Activated naive CD8-positive, alpha-beta T cell treated with anti-CD3 and anti-CD28 coated beads, Interleukin-2, amount 50 U/mL, for 24 hours (primary cell): ENCODE measurements around the gene GPR35.

Experiments used
- ATAC-seq: fragments of 150-1000 bp; cut with Tn5 transposase; one replicate; pipeline ENCODE4 v1.10.0; 2021
- DNase-seq: peaks from one replicate; pipeline ENCODE4 v3.0.0; 2021
- H3K27ac Mint-ChIP-seq: one replicate; pipeline ENCODE4 v1.8.0; 2021; ENCODE audit warnings: mild to moderate bottlenecking, mixed read lengths
- H3K27me3 Mint-ChIP-seq: one replicate; pipeline ENCODE4 v1.8.0; 2021; ENCODE audit warnings: mixed read lengths
- H3K36me3 Mint-ChIP-seq: one replicate; pipeline ENCODE4 v1.8.0; 2021; ENCODE audit warnings: low read depth, mixed read lengths
- H3K4me1 Mint-ChIP-seq: one replicate; pipeline ENCODE4 v1.8.0; 2021; ENCODE audit warnings: mixed read lengths
- H3K4me3 Mint-ChIP-seq: one replicate; pipeline ENCODE4 v1.8.0; 2021; ENCODE audit warnings: mild to moderate bottlenecking, moderate library complexity, mixed read lengths
- H3K9me3 Mint-ChIP-seq: one replicate; pipeline ENCODE4 v1.8.0; 2021; ENCODE audit warnings: mixed read lengths

The GPR35 gene

DNA sequence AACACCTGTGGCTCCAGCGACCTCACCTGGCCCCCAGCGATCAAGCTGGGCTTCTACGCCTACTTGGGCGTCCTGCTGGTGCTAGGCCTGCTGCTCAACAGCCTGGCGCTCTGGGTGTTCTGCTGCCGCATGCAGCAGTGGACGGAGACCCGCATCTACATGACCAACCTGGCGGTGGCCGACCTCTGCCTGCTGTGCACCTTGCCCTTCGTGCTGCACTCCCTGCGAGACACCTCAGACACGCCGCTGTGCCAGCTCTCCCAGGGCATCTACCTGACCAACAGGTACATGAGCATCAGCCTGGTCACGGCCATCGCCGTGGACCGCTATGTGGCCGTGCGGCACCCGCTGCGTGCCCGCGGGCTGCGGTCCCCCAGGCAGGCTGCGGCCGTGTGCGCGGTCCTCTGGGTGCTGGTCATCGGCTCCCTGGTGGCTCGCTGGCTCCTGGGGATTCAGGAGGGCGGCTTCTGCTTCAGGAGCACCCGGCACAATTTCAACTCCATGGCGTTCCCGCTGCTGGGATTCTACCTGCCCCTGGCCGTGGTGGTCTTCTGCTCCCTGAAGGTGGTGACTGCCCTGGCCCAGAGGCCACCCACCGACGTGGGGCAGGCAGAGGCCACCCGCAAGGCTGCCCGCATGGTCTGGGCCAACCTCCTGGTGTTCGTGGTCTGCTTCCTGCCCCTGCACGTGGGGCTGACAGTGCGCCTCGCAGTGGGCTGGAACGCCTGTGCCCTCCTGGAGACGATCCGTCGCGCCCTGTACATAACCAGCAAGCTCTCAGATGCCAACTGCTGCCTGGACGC, 4.9 kb downstream of the GPR35 start:
- no peaks in the 10 kb centered on the region for H3K27me3 Mint-ChIP-seq
- H3K4me1 Mint-ChIP-seq, result peaks cover 18% of the 10 kb centered on the region
- H3K4me3 Mint-ChIP-seq, result no peak overlapping the region
- no peak for DNase-seq
- H3K36me3 Mint-ChIP-seq, result peaks cover 8% of the 10 kb centered on the region
- H3K27ac Mint-ChIP-seq, result no peak overlapping the region
- peaks cover 22% of the 10 kb centered on the region for H3K9me3 Mint-ChIP-seq
- no peak for ATAC-seq

DNA sequence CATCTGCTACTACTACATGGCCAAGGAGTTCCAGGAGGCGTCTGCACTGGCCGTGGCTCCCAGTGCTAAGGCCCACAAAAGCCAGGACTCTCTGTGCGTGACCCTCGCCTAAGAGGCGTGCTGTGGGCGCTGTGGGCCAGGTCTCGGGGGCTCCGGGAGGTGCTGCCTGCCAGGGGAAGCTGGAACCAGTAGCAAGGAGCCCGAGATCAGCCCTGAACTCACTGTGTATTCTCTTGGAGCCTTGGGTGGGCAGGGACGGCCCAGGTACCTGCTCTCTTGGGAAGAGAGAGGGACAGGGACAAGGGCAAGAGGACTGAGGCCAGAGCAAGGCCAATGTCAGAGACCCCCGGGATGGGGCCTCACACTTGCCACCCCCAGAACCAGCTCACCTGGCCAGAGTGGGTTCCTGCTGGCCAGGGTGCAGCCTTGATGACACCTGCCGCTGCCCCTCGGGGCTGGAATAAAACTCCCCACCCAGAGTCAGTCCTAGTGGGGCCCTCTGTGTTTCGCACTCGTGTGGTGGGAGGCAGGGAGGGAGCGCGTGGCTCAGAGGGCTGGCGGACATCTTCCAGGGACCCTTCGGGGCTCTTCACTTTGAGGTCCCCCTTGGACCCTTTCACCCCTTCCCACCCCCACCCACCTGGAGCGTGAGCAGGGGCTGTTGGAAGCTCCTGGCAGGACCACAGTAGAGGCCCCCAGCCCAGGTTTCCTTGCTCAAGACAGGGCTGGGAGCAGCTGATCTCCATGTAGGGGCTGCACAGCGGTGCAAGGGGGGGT, 5.7 kb downstream of the GPR35 start:
- DNase-seq (no peak), ATAC-seq (no peak)
- no peaks in the 10 kb centered on the region for H3K27me3 Mint-ChIP-seq

DNA sequence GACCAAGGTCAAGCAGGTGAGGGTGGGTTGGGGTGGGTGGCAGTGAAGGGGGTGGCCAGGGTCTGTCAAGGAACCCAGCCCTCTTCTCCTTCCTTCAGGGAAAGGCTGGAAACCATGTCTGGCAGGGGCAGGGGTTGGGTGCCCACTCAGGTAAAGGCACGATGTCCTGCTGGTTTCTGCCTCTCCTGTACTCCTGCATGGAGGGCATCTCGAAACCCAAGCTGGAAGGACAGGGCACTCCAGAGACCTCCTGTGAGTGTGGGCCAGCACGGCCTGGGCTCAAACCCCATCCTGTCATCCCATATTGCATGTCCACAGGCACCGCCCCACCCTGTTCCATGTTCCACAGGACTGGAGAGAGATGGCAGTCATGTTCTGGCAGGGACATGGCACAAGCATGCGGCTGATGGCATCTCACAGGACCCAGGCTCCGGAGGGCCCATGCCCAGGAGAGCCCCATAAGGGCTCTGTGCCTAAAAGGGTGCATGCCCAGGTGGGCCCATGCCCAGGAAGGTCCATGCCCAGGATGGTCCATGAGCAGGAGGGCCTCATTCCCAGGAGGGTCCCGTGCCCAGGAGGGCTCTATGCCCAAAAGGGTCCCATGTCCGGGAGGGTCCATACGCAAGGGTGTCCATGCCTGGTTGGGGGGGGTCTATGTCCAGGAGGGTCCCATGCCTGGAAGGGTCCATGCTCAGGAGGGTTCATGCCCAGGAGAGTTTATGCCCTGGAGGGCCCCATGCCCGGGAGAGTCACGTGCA, 6.4 kb downstream of the GPR35 start:
- no peak overlapping the region for H3K27ac Mint-ChIP-seq
- H3K9me3 Mint-ChIP-seq, result peaks cover 22% of the 10 kb centered on the region
- ATAC-seq (no peak), DNase-seq (no peak)
- H3K27me3 Mint-ChIP-seq, result no peaks in the 10 kb centered on the region
- no peak overlapping the region for H3K4me3 Mint-ChIP-seq
- peaks cover 9% of the 10 kb centered on the region for H3K4me1 Mint-ChIP-seq
- H3K36me3 Mint-ChIP-seq, result peaks cover 8% of the 10 kb centered on the region

More for the DNA sequence above, 5.7 kb downstream of the GPR35 start:
- Mint-ChIP-seq H3K36me3 (peaks cover 8% of the 10 kb centered on the region), H3K9me3 (peaks cover 22% of the 10 kb centered on the region), H3K27ac (no peak overlapping the region), H3K4me3 (no peak overlapping the region), H3K4me1 (peaks cover 14% of the 10 kb centered on the region)

- Mint-ChIP-seq H3K27ac (no peak overlapping the region), H3K4me3 (no peak overlapping the region), H3K4me1 (peaks cover 3% of the 10 kb centered on the region), H3K9me3 (peaks cover 22% of the 10 kb centered on the region), H3K36me3 (peaks cover 8% of the 10 kb centered on the region), H3K27me3 (no peaks in the 10 kb centered on the region)
- no peak for DNase-seq
- no peak for ATAC-seq
These were observed 7.0 kb downstream of the GPR35 start for GRCh38 chr2:240632306-240632721.

DNA sequence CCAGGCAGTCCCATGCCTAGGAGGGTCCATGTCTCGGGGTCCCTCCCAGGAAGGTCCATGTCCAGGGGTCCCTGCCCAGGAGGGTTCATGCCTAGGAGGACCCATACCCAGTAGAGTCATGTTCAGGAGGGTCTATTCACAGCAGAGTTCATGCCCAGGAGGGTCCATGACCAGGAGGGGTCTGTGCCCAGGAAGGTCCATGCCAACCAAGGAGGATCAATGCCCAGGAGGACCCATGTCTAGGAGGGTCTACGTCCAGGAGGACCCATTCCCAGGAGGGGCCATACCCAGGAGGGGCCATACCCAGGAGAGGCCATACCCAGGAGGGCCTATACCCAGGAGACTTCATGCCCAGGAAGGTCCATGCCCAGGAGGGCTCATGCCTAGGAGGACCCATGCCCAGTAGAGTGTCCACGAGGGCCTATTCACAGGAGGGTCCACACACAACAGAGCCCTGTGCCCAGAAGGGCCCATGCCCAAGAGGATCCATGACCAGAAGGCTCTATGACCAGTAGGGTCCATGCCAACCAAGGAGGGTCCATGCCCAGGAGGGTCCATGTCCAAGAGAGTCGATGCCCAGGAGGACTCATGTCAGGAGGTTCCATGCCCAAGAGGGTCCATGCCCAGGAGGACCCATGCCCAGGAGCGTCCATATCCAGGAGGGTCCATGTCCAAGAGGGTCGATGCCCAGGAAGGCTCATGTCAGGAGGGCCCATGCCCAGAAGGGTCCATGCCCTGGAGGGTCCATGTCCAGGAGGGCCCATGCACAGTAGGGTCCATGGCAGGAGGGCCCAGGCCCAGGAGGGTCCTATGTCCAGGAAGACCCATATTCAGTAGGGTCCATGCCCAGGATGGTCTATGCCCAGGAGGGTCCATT, 10.1 kb downstream of the GPR35 start:
- ATAC-seq, result no peak
- no peak for DNase-seq
- Mint-ChIP-seq H3K27ac (no peak overlapping the region), H3K27me3 (no peaks in the 10 kb centered on the region), H3K36me3 (peaks cover 8% of the 10 kb centered on the region), H3K4me1 (no peaks in the 10 kb centered on the region), H3K4me3 (no peak overlapping the region), H3K9me3 (peaks cover 22% of the 10 kb centered on the region)

DNA sequence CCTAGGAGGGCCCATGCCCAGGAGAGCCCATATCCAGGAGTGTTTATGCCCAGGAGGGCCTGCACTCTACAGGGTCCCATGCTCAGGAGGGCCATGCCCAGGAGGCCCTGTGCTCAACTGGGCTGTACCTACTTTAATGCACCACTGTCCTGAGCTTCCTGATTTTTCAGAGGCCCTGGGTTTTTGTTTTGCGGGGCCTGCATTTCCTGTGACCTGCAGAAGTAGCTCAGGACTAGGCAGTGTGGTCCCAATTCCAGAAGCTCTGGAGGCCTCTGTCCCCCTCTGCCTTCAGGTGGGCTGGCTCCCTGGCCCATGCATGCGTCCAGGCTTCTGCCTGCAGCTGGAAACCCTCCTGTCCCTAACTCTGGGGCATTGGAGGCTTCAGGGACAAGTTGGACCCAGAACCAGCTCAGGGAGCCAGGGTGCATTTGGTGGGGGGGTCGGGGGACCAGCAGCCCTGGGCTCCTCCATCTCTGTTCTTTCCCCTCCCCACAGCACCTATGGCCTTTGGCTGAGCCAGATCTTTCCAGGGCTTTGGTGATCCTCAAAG, 10.8 kb downstream of the GPR35 start:
- DNase-seq (no peak), ATAC-seq (no peak)
- Mint-ChIP-seq H3K4me1 (no peaks in the 10 kb centered on the region), H3K9me3 (peaks cover 22% of the 10 kb centered on the region), H3K27me3 (no peaks in the 10 kb centered on the region), H3K4me3 (no peak overlapping the region), H3K36me3 (peaks cover 8% of the 10 kb centered on the region), H3K27ac (no peak overlapping the region)

DNA sequence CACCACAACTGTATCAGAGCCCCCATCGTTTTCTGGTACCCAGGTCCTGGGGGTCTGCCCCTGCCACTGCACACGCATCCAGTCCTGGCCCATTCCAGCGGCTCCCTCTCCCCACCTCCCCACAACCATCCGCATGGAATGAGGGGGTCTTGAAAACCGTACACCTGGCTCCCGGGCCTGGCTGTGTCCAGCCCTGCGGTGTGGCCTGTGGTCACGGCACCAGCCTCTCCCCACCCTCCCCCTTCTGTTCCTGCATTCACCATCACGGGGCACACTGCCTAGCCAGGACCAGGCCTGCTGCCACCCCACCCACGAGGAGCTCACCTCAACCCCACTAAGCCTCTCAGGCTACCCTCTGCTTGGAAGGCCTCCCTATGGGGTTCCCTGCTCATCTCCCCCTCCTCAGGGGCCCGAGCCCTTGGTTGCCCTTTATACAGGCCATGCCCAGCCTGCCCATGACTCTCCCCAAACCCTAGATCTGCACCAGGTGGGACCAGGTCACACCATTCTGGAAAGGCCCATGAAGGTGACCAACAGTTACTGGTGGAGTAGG, 11.4 kb downstream of the GPR35 start:
- Mint-ChIP-seq H3K4me3 (no peak overlapping the region), H3K36me3 (peaks cover 8% of the 10 kb centered on the region), H3K27ac (no peak overlapping the region), H3K4me1 (no peaks in the 10 kb centered on the region), H3K9me3 (peaks cover 22% of the 10 kb centered on the region), H3K27me3 (no peaks in the 10 kb centered on the region)
- no peak for DNase-seq
- no peak for ATAC-seq

DNA sequence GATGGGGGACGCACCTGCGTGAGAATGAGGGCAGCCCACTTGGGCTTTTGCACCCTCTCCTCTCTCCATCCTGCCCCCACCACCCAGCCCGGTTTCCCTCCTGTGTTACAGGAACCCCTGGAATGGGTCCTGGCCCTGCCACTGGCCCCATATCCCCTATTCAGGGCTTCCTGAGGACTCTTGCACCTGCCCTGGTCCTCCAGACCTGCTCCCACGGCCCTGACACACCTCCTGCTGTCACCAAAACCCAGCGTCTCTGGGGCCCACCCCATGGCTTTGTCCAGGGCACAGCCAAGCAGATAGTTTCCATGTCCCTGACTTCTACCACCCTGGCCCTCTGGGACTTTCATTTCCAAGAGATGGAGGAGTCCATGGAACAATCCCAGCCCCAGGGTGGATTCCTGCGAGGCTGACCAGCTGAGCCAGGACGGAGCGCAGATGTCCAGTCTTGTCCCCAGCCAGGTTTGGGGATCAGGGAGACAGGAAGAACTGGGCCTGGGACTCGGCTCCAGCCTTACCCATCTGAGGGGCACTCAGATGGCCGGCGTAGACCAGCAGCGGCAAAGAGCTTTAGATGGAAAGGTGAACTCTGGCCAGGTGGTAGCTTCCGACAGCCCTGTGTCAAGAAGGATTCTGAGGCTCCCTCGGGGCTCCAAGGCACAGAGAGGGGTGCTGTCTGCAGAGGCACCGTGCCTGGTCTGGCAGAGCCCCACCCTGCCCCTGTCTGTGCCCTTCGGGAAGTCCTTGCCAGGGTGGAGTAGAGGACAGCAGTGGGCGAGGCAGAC, 12.0 kb downstream of the GPR35 start:
- H3K4me1 Mint-ChIP-seq, result no peaks in the 10 kb centered on the region
- DNase-seq (no peak), ATAC-seq (no peak)
- no peak overlapping the region for H3K4me3 Mint-ChIP-seq
- no peak overlapping the region for H3K27ac Mint-ChIP-seq
- H3K36me3 Mint-ChIP-seq, result peaks cover 8% of the 10 kb centered on the region
- peaks cover 22% of the 10 kb centered on the region for H3K9me3 Mint-ChIP-seq
- no peaks in the 10 kb centered on the region for H3K27me3 Mint-ChIP-seq

DNA sequence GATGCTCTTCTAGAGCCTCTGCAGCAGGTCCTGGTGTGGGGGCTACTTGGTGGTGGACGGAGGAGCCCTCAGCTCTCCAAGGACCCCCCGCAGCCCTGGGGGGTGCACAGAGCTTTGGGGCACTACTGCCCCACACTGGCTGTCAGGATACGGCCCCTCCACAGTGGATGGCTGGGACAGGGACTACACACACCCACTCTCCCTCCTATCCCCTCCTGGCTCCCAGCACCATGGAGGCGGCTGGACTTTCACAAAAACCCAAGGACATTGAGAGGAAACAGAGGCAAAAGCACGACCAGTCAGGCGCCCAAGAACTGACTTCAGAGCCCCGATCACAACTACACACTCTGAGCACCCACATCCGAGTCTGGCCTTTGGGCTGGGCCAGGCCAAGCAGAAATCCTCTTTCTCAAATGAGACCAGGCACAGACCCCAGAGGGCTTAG, 12.6 kb downstream of the GPR35 start:
- no peak for DNase-seq
- Mint-ChIP-seq H3K4me1 (no peaks in the 10 kb centered on the region), H3K27ac (no peak overlapping the region), H3K36me3 (peaks cover 8% of the 10 kb centered on the region), H3K9me3 (peaks cover 16% of the 10 kb centered on the region), H3K4me3 (no peak overlapping the region), H3K27me3 (no peaks in the 10 kb centered on the region)
- no peak for ATAC-seq

- Mint-ChIP-seq H3K4me1 (no peaks in the 10 kb centered on the region), H3K27ac (no peak overlapping the region), H3K9me3 (peaks cover 10% of the 10 kb centered on the region), H3K36me3 (peaks cover 2% of the 10 kb centered on the region), H3K27me3 (no peaks in the 10 kb centered on the region), H3K4me3 (no peak overlapping the region)
- DNase-seq (no peak), ATAC-seq (no peak)
These were observed 13.4 kb downstream of the GPR35 start for GRCh38 chr2:240638512-240639160.

DNA sequence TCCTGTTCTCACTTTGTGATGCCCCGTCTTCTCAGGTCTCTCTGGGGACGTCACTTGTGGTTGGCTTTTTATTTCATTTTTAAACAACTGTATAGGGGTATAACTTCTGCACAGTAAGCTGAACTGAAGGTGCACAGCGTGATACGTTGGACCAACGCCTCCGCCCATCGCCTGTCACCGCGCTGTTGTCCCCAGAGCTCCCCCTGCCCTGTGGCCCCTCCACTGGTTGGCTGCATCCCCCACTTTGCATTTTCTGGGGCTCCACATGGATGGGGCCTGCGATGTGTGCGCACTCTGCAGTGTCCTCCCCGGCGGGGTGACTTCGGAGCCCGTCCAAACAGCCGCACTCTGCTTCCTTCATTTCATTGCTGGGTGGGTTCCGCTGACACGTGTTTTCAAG, 14.3 kb downstream of the GPR35 start:
- no peaks in the 10 kb centered on the region for H3K4me1 Mint-ChIP-seq
- DNase-seq (no peak), ATAC-seq (no peak)

DNA sequence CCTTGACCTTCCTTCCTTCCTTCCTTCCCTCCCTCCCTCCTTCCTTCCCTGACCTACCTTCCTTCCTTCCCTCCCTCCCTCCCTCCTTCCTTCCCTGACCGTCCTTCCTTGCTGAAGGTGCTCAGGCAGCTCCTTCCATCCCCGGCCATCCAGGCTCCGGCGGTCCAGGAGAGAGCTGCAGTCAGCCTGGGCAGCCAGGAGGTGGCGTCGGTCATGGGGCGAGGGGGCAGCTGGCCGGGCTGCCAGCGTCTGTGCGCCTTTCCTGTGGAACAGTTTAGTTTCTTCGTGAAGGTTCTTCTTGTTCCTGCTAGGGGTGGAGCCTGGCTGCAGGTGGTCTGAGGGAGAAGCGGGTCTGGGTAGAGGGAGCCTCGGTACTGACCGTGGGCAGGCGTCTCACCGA, 15.7 kb downstream of the GPR35 start:
- ATAC-seq (no peak), DNase-seq (peak; percentile 50)
- no peak overlapping the region for H3K4me3 Mint-ChIP-seq
- H3K27me3 Mint-ChIP-seq, result no peaks in the 10 kb centered on the region
- no peaks in the 10 kb centered on the region for H3K4me1 Mint-ChIP-seq
- no peaks in the 10 kb centered on the region for H3K36me3 Mint-ChIP-seq
- no peaks in the 10 kb centered on the region for H3K9me3 Mint-ChIP-seq
- no peak overlapping the region for H3K27ac Mint-ChIP-seq

More for the DNA sequence above, 14.3 kb downstream of the GPR35 start:
- peaks cover 3% of the 10 kb centered on the region for H3K9me3 Mint-ChIP-seq
- no peaks in the 10 kb centered on the region for H3K27me3 Mint-ChIP-seq
- no peak overlapping the region for H3K27ac Mint-ChIP-seq
- no peaks in the 10 kb centered on the region for H3K36me3 Mint-ChIP-seq
- H3K4me3 Mint-ChIP-seq, result no peak overlapping the region
